GM23338 (cell line): ENCODE data around the gene RPGRIP1.

Source experiments
- CTCF ChIP-seq, 2 experiments: fragments of 200-600 bp in 1 of 2; sonication (generic) in 1 of 2; conservative IDR thresholded peaks; 2 replicates each; pipeline versions ENCODE4 v1.5.1 to v1.6.1; 2016 to 2017; ENCODE audit warnings: antibody characterized with exemption in 2 of 2, low read depth in 2 of 2, mild to moderate bottlenecking in 2 of 2, moderate library complexity in 1 of 2
- POLR2AphosphoS5 ChIP-seq: IDR thresholded peaks from 2 replicates; pipeline ENCODE4 v1.6.1; 2016; ENCODE audit warnings: antibody characterized with exemption, low read depth

DNA sequence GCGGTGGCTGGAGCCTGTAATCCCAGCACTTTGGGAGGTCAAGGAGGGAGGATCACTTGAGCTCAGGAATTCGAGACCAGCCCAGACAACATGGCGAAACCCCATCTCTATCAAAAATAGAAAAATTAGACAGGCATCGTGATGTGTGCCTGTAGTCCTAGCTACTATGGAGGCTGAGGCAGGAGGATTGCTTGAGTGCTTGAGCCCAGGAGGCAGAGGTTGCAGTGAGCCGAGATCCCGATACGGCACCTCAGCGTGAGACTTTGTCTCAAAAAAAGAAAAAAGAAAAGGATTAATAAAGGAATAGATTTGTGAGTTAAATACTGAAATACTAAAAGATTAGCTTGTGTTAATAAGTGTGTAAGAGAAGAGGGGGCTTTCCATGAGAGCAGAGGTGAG is 29.4 kb downstream of the RPGRIP1 start:
- TF ChIP-seq CTCF (conservative IDR thresholded peaks at IDR 0.05; ENCODE audit: low read depth in 2 of 2) (no peak), POLR2AphosphoS5 (no peak)
